IMR-90 (cell line): ENCODE measurements around the gene DNMT3A. TPM values are rescaled to one million over a fixed set of nuclear protein-coding genes. Genes with fewer than 3 reads are reported as not detected.

ENCODE experiments used
- ATAC-seq: fragments of 200-7000 bp; cut with Tn5 transposase; 2 replicates; pipeline ENCODE4 v1.9.1; 2020; ENCODE audit warnings: low read depth, mild to moderate bottlenecking, moderate library complexity
- BruUV-seq: library from RNA; stranded (reverse); fragments of 400-500 nt; replicated peaks from 2 replicates; lab custom pipeline; 2021; lab: Mats Ljungman, UMichigan
- CTCF ChIA-PET: fragments of 300-600 bp; formaldehyde crosslinking; extraction: SDS; loops from one replicate; lab custom pipeline; 2021; ENCODE audit warnings: antibody characterized with exemption; lab: Yijun Ruan, JAX
- POLR2A ChIA-PET: fragments of 300-600 bp; sonication (Branson Sonifier 250); formaldehyde crosslinking; loops from one replicate; lab custom pipeline; 2022; ENCODE audit warnings: antibody characterized with exemption; ENCODE audit not compliant: unreplicated experiment; lab: Charles Lee
- DNase-seq: peaks from one replicate; pipeline ENCODE4 v3.0.0; 2013
- H2AFZ ChIP-seq: replicated peaks from 2 replicates; pipeline ENCODE3; 2013; ENCODE audit warnings: low read length, mild to moderate bottlenecking; ENCODE audit not compliant: poor library complexity
- H2AK5ac ChIP-seq: 2 replicates; pipeline ENCODE4 v1.6.1; 2013; ENCODE audit warnings: low read depth, low read length, inconsistent platforms
- H2AK9ac ChIP-seq: replicated peaks from 2 replicates; pipeline ENCODE3; 2013; ENCODE audit warnings: mild to moderate bottlenecking, low read depth, low read length, moderate library complexity; ENCODE audit not compliant: poor library complexity
- H2BK120ac ChIP-seq: 2 replicates; pipeline ENCODE4 v1.6.1; 2013; ENCODE audit warnings: low read depth, low read length, inconsistent platforms
- H2BK15ac ChIP-seq: 3 replicates; pipeline ENCODE4 v1.6.1; 2013; ENCODE audit warnings: low read depth, low read length, inconsistent platforms
- H2BK20ac ChIP-seq: 2 replicates; pipeline ENCODE4 v1.6.1; 2013; ENCODE audit warnings: low read depth, mild to moderate bottlenecking, inconsistent platforms, low read length, moderate library complexity
- H2BK5ac ChIP-seq: 2 replicates; pipeline ENCODE4 v1.6.1; 2013; ENCODE audit warnings: mild to moderate bottlenecking, low read depth, low read length, inconsistent platforms; ENCODE audit not compliant: poor library complexity, severe bottlenecking
- H3K14ac ChIP-seq: replicated peaks from 2 replicates; pipeline ENCODE4 v1.6.1; 2013; ENCODE audit warnings: low read depth, low read length, inconsistent platforms
- H3K18ac ChIP-seq: 2 replicates; pipeline ENCODE4 v1.6.1; 2013; ENCODE audit warnings: low read depth, low read length, control low read depth
- H3K23ac ChIP-seq: 2 replicates; pipeline ENCODE4 v1.6.1; 2013; ENCODE audit warnings: low read depth, low read length, inconsistent platforms
- H3K27ac ChIP-seq: 2 replicates; pipeline ENCODE4 v1.5.1; 2013; ENCODE audit warnings: mild to moderate bottlenecking, control low read depth, low read length; ENCODE audit not compliant: insufficient read depth
- H3K27me3 ChIP-seq: 2 replicates; pipeline ENCODE4 v1.6.1; 2013; ENCODE audit warnings: low read length; ENCODE audit not compliant: control insufficient read depth, insufficient read depth
- H3K36me3 ChIP-seq: 2 replicates; pipeline ENCODE4 v1.6.1; 2013; ENCODE audit warnings: low read length, mixed read lengths; ENCODE audit not compliant: control insufficient read depth, insufficient read depth
- H3K4ac ChIP-seq: 2 replicates; pipeline ENCODE4 v1.6.1; 2013; ENCODE audit warnings: low read depth, low read length, inconsistent platforms
- H3K4me1 ChIP-seq: 2 replicates; pipeline ENCODE4 v1.6.1; 2013; ENCODE audit warnings: low read length, mixed read lengths; ENCODE audit not compliant: control insufficient read depth, insufficient read depth
- H3K4me2 ChIP-seq: 2 replicates; pipeline ENCODE4 v1.6.1; 2013; ENCODE audit warnings: low read depth, mild to moderate bottlenecking, control low read depth, low read length, moderate library complexity
- H3K4me3 ChIP-seq: 2 replicates; pipeline ENCODE4 v1.5.1; 2013; ENCODE audit warnings: low read depth, mild to moderate bottlenecking, control low read depth, low read length, moderate library complexity; ENCODE audit not compliant: insufficient read depth
- H3K56ac ChIP-seq: 2 replicates; pipeline ENCODE4 v1.6.1; 2013; ENCODE audit warnings: low read length, inconsistent platforms; ENCODE audit not compliant: insufficient read depth; ENCODE audit errors: extremely low read depth
- H3K79me1 ChIP-seq, 2 experiments: 2 replicates each; pipeline ENCODE4 v1.6.1; 2013; ENCODE audit warnings: low read length in 2 of 2, inconsistent platforms in 1 of 2, low read depth in 1 of 2
- H3K9ac ChIP-seq: 2 replicates; pipeline ENCODE4 v1.6.1; 2013; ENCODE audit warnings: low read depth, low read length, control low read depth
- H3K9me1 ChIP-seq: 2 replicates; pipeline ENCODE4 v1.6.1; 2013; ENCODE audit warnings: low read length, inconsistent platforms; ENCODE audit not compliant: insufficient read depth
- H3K9me3 ChIP-seq: 2 replicates; pipeline ENCODE4 v1.6.1; 2013; ENCODE audit warnings: low read length; ENCODE audit not compliant: control insufficient read depth, insufficient read depth
- H4K20me1 ChIP-seq: 2 replicates; pipeline ENCODE4 v1.6.1; 2013; ENCODE audit warnings: low read length, inconsistent platforms; ENCODE audit not compliant: insufficient read depth
- H4K5ac ChIP-seq: 2 replicates; pipeline ENCODE4 v1.6.1; 2013; ENCODE audit warnings: mild to moderate bottlenecking, low read depth, low read length, control low read depth
- H4K8ac ChIP-seq, 2 experiments: 2 replicates each; pipeline ENCODE4 v1.6.1; 2013; ENCODE audit warnings: low read depth in 2 of 2, low read length in 2 of 2, control low read depth in 1 of 2, inconsistent platforms in 1 of 2
- H4K91ac ChIP-seq: 2 replicates; pipeline ENCODE4 v1.6.1; 2013; ENCODE audit warnings: low read depth, low read length, inconsistent platforms; ENCODE audit not compliant: insufficient read depth
- FOS ChIP-seq: fragments of 150-350 bp; IDR thresholded peaks from 2 replicates; pipeline ENCODE4 v1.6.1; 2016; ENCODE audit warnings: low read depth, low read length
- MAZ ChIP-seq: IDR thresholded peaks from 2 replicates; pipeline ENCODE4 v1.6.1; 2012; ENCODE audit warnings: low read depth, mild to moderate bottlenecking, low read length, improper control_type of control experiment, moderate library complexity, borderline replicate concordance
- POLR2A ChIP-seq: IDR thresholded peaks from 2 replicates; pipeline ENCODE4 v1.6.1; 2012; ENCODE audit warnings: mild to moderate bottlenecking, low read depth, low read length
- RFX5 ChIP-seq: IDR thresholded peaks from 2 replicates; pipeline ENCODE4 v1.8.0; 2012; ENCODE audit warnings: low read depth, mild to moderate bottlenecking, low read length, moderate library complexity
- SMC3 ChIP-seq: fragments of 150-350 bp; IDR thresholded peaks from 2 replicates; pipeline ENCODE4 v1.6.1; 2016; ENCODE audit warnings: low read depth, mild to moderate bottlenecking, antibody characterized with exemption, low read length, moderate library complexity
- USF2 ChIP-seq: fragments of 150-350 bp; IDR thresholded peaks from 2 replicates; pipeline ENCODE4 v1.6.1; 2017; ENCODE audit warnings: mild to moderate bottlenecking, antibody characterized with exemption, low read length, low read depth
- WGBS, 2 experiments: methylation state at CpG; one replicate each; pipeline versions ENCODE4 v1.1.5 to v1.1.7; 2013; ENCODE audit warnings: missing lambda C conversion rate in 2 of 2; ENCODE audit not compliant: insufficient read length in 1 of 2; ENCODE audit errors: extremely low coverage in 2 of 2; 5-methylcytosine and 5-hydroxymethylcytosine counted together
- dilution Hi-C: fragments of 300-500 bp; cut with HindIII; formaldehyde crosslinking; loops from one replicate; pipeline ENCODE4 v1.14.3; 2018; ENCODE audit warnings: low sequenced_read_pairs; ENCODE audit not compliant: unreplicated experiment
- in situ Hi-C: fragments of 300-500 bp; cut with MboI; formaldehyde crosslinking; loops from 3 replicates; pipeline ENCODE4 v1.14.3; 2019; ENCODE audit warnings: low sequenced_read_pairs, inconsistent platforms, mixed read lengths
- intact Hi-C: fragments of 100-400 bp; cut with micrococcal nuclease; formaldehyde crosslinking; loops from 2 replicates; pipeline ENCODE4 v1.10.0; 2022
- microRNA-seq, 2 experiments: library from miRNA; stranded (forward) in 1 of 2; unstranded in 1 of 2; fragments of 10-50 nt in 1 of 2; fragments of <30 nt in 1 of 2; gene quantifications in 1 of 2; microRNA quantifications in 1 of 2; one replicate each; pipeline versions ENCODE3 to v1.1.0; 2013 to 2020; ENCODE audit not compliant: insufficient read depth in 1 of 2, insufficient read length in 1 of 2, unreplicated experiment in 1 of 2
- polyA plus RNA-seq, 3 experiments: library from polyadenylated mRNA; depleted of rRNA; stranded (reverse); fragments of >200 nt; gene quantifications; 2 replicates each; pipeline ENCODE4 v1.2.3, GENCODE V29; 2012; ENCODE audit warnings: low replicate concordance in 1 of 3
- small RNA-seq, 5 experiments: library from RNA; depleted of rRNA; stranded (forward); fragments of <200 nt; gene quantifications; one replicate each; pipeline ENCODE3, GENCODE V24; 2012
- total RNA-seq: library from RNA; depleted of rRNA; stranded (reverse); fragments of >200 nt; gene quantifications from 2 replicates; pipeline ENCODE4 v1.2.3, GENCODE V29; 2012; rRNA removed

The DNMT3A gene
- total and polyA plus RNA-seq, 2 of the 4 experiments (the other 2 are of a cell fraction), result 4.4 to 9.7 TPM

GRCh38 chr2:25178976-25179375, 162.7 kb downstream of the DNMT3A start:
- CTCF ChIA-PET, result no interaction called here
- H3K18ac ChIP-seq, result no peak overlapping the region
- no peak overlapping the region for H2BK15ac ChIP-seq
- no peak overlapping the region for H3K9ac ChIP-seq
- H3K9me3 ChIP-seq, result 0 out of 2 replicates have a peak, but pooled peaks cover 1% of the 10 kb centered on the region
- peaks cover 42% of the 10 kb centered on the region for H3K27me3 ChIP-seq
- no peaks in the 10 kb centered on the region for H3K36me3 ChIP-seq
- H2AK5ac ChIP-seq, result no peak overlapping the region
- no peaks in the 10 kb centered on the region for H3K79me1 ChIP-seq
- TF ChIP-seq SMC3 (no peak), USF2 (no peak), POLR2A (no peak), FOS (no peak), MAZ (no peak), RFX5 (no peak)
- H4K91ac ChIP-seq, result no peak overlapping the region
- no peak overlapping the region for H3K4ac ChIP-seq
- H3K9me1 ChIP-seq, result no peaks in the 10 kb centered on the region
- no peak overlapping the region for H2AK9ac ChIP-seq
- POLR2A ChIA-PET, result no interaction called here
- DNase-seq (no peak), ATAC-seq (no peak)
- no peak overlapping the region for H3K23ac ChIP-seq
- dilution Hi-C loops, result no loop called here
- no peak overlapping the region for H4K8ac ChIP-seq
- 78% methylated on average over 6 of the region's 10 CpGs; no CpG with 5 or more reads in 1 of the 2 experiments for WGBS, 2 experiments
- no peak overlapping the region for H3K4me3 ChIP-seq
- no peak overlapping the region for H3K27ac ChIP-seq
- in situ Hi-C loops, result no loop called here
- no peak overlapping the region for H2BK5ac ChIP-seq
- H2BK120ac ChIP-seq, result no peak overlapping the region
- no peak overlapping the region for H2AFZ ChIP-seq
- H4K5ac ChIP-seq, result no peak overlapping the region
- intact Hi-C loops, result no loop called here
- no peak overlapping the region for H3K14ac ChIP-seq
- no TSS peak for BruUV-seq
- H4K20me1 ChIP-seq, result no peaks in the 10 kb centered on the region
- H2BK20ac ChIP-seq, result no peak overlapping the region
- no peaks in the 10 kb centered on the region for H3K4me1 ChIP-seq
- no peak overlapping the region for H3K56ac ChIP-seq
- no peak overlapping the region for H3K4me2 ChIP-seq

Small RNA genes within 50 kb of the gene (microRNA-seq; reads per million reads assigned to microRNA genes)
- gene MIR1301, result 106 to 352 reads per million in 2 experiments

Small RNA genes within 50 kb of the gene (small RNA-seq; reads per million reads assigned to genes)
- gene MIR1301, result 0 to 4.1 (median 0.76) reads per million in 5 experiments

Other genes starting within 250 kb of the DNMT3A start
- gene POMC, start 173.3 kb downstream of the DNMT3A start, total RNA-seq, result not detected in 2 replicates
- gene POMC, start 173.3 kb downstream of the DNMT3A start, polyA plus RNA-seq (2012; rRNA removed), result 0.17 and 0.47 TPM in 2 replicates